Bone marrow (tissue), 2 donors: ENCODE results near the gene KRT40.

ENCODE experiments used
- DNase-seq, 2 donors: peaks; one replicate each; lab custom pipeline; 2025; lab: John Stamatoyannopoulos, UW

KRT40 gene

GRCh38 chr17:40952154-40952553, 32.0 kb downstream of the KRT40 start:
- DNase-seq, result no peak

- no peak for DNase-seq
Measured at GRCh38 chr17:40951011-40951622, 33.0 kb downstream of the KRT40 start.

- no peak for DNase-seq
Measured at GRCh38 chr17:40950176-40950575, 34.0 kb downstream of the KRT40 start.

- DNase-seq, result no peak
Measured at GRCh38 chr17:40949418-40949817, 34.7 kb downstream of the KRT40 start.

GRCh38 chr17:40947929-40948328, 36.2 kb downstream of the KRT40 start:
- DNase-seq, result no peak

GRCh38 chr17:40945414-40945813, 38.7 kb downstream of the KRT40 start:
- DNase-seq, result no peak

- DNase-seq, result no peak
Measured at GRCh38 chr17:40944531-40944930, 39.6 kb downstream of the KRT40 start.

GRCh38 chr17:40942553-40942952, 41.6 kb downstream of the KRT40 start:
- DNase-seq, result no peak

- no peak for DNase-seq
Measured at GRCh38 chr17:40940266-40940665, 43.9 kb downstream of the KRT40 start.

GRCh38 chr17:40938981-40939380, 45.1 kb downstream of the KRT40 start:
- DNase-seq, result no peak

- DNase-seq, result no peak
Measured at GRCh38 chr17:40937384-40937819, 46.7 kb downstream of the KRT40 start, which contains the start of gene KRT23. TSS of gene KRT23 (minus strand) at chr17:40937646. CDS start at chr17:40936603, 1,043 bp downstream.

- no peak for DNase-seq
Measured at GRCh38 chr17:40936976-40937375, 47.1 kb downstream of the KRT40 start.

GRCh38 chr17:40936437-40936971, 47.6 kb downstream of the KRT40 start:
- no peak for DNase-seq

GRCh38 chr17:40935624-40936023, 48.5 kb downstream of the KRT40 start:
- DNase-seq, result no peak

GRCh38 chr17:40932608-40933007, 51.5 kb downstream of the KRT40 start:
- no peak for DNase-seq

- no peak for DNase-seq
Measured at GRCh38 chr17:40931311-40931710, 52.8 kb downstream of the KRT40 start.
